Measurements from ENCODE around the gene CAMK4. TPM values are rescaled to one million over a fixed set of nuclear protein-coding genes. Genes with fewer than 3 reads are reported as not detected.
"Not testable (repeated sequence)": the region's sequence is repeated elsewhere in the genome, so short reads cannot be mapped to it uniquely, and the experiment has no call there.

CAMK4 gene
- total RNA-seq, 1 donor from 2014 or later: 0.72 TPM

DNA sequence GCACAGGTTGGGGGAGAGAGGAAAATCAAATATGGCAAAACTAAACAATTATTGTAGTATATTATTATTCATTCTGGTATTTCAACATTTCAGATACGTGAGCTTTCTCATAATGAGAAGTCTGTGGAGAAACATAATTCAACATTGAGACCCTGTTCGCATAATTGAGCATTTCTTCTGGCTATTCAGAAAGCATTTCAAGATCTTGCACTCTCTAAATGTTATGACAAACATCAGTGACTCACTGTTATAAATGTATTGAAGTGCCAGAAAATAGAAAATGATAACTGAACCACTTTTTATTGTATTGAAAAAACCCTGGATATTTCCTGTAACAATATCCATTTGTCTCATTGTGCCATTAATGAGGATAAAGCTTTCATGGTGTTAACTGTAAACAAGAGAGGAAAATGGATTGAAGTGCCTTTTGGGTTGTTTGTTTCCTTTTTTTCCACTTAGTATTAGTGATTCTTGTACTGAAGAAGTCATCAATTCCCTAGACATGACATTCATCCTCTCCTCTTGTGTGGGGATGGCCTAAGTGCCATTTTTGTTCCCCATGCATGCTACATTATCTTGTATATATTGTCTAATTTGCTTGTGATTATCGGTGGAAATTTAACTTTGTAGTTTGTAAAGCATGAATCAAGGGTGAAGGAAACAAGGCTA, 124.6 kb downstream of the CAMK4 start:
- H3K27ac Mint-ChIP-seq (ENCODE audit: unreplicated experiment): no peak overlapping the region
- H3K4me1 Mint-ChIP-seq (ENCODE audit: low read depth): no peaks in the 10 kb centered on the region
- no peaks in the 10 kb centered on the region for H3K9me3 Mint-ChIP-seq (ENCODE audit: low read depth)
- TF ChIP-seq, protein P1, sequence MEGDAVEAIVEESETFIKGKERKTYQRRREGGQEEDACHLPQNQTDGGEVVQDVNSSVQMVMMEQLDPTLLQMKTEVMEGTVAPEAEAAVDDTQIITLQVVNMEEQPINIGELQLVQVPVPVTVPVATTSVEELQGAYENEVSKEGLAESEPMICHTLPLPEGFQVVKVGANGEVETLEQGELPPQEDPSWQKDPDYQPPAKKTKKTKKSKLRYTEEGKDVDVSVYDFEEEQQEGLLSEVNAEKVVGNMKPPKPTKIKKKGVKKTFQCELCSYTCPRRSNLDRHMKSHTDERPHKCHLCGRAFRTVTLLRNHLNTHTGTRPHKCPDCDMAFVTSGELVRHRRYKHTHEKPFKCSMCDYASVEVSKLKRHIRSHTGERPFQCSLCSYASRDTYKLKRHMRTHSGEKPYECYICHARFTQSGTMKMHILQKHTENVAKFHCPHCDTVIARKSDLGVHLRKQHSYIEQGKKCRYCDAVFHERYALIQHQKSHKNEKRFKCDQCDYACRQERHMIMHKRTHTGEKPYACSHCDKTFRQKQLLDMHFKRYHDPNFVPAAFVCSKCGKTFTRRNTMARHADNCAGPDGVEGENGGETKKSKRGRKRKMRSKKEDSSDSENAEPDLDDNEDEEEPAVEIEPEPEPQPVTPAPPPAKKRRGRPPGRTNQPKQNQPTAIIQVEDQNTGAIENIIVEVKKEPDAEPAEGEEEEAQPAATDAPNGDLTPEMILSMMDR (IDR thresholded peaks at IDR 0.05): no peak
- DNase-seq (ENCODE audit: low spot score): no peak
- H3K27me3 Mint-ChIP-seq (ENCODE audit: low read depth): peaks cover 11% of the 10 kb centered on the region
- H3K4me3 Mint-ChIP-seq (ENCODE audit: unreplicated experiment): no peak overlapping the region
- no peaks in the 10 kb centered on the region for H3K36me3 Mint-ChIP-seq (ENCODE audit: low read depth)

GRCh38 chr5:111349429-111349828, 125.2 kb downstream of the CAMK4 start:
- Mint-ChIP-seq H3K27me3 (ENCODE audit: low read depth) (peaks cover 11% of the 10 kb centered on the region), H3K27ac (ENCODE audit: unreplicated experiment) (no peak overlapping the region), H3K9me3 (ENCODE audit: low read depth) (no peaks in the 10 kb centered on the region), H3K4me3 (ENCODE audit: unreplicated experiment) (no peak overlapping the region), H3K36me3 (ENCODE audit: low read depth) (no peaks in the 10 kb centered on the region), H3K4me1 (ENCODE audit: low read depth) (no peaks in the 10 kb centered on the region)
- no peak for DNase-seq (ENCODE audit: low spot score)
- TF ChIP-seq, protein P1 (IDR thresholded peaks at IDR 0.05): no peak

GRCh38 chr5:111353035-111353434, 128.9 kb downstream of the CAMK4 start:
- Mint-ChIP-seq H3K27ac (ENCODE audit: unreplicated experiment) (no peak overlapping the region), H3K27me3 (ENCODE audit: low read depth) (peaks cover 7% of the 10 kb centered on the region), H3K4me3 (ENCODE audit: unreplicated experiment) (no peak overlapping the region), H3K9me3 (ENCODE audit: low read depth) (no peaks in the 10 kb centered on the region), H3K36me3 (ENCODE audit: low read depth) (no peaks in the 10 kb centered on the region), H3K4me1 (ENCODE audit: low read depth) (no peaks in the 10 kb centered on the region)
- DNase-seq (ENCODE audit: low spot score): no peak
- TF ChIP-seq, protein P1 (IDR thresholded peaks at IDR 0.05): no peak

DNA sequence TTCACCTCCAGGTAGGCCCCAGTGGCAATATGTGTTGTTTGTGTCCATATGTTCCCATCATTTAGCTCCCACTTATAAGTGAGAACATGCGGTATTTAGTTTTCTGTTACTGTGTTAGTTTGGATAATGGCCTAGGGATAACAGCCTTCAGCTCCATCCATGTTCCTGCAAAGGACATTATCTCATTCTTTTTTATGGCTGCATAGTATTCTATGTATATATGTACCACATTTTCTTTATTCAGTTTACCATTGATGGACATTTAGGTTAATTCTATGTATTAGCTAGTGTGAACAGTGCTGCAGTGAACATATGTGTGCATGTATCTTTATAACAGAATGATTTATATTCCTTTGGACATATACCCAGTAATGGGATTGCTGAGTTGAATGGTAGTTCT, 134.5 kb downstream of the CAMK4 start:
- H3K4me3 Mint-ChIP-seq (ENCODE audit: unreplicated experiment); H3K27ac Mint-ChIP-seq (ENCODE audit: unreplicated experiment); H3K36me3 Mint-ChIP-seq (ENCODE audit: low read depth); H3K4me1 Mint-ChIP-seq (ENCODE audit: low read depth); H3K9me3 Mint-ChIP-seq (ENCODE audit: low read depth); DNase-seq (ENCODE audit: low spot score); H3K27me3 Mint-ChIP-seq (ENCODE audit: low read depth): not testable (repeated sequence)

DNA sequence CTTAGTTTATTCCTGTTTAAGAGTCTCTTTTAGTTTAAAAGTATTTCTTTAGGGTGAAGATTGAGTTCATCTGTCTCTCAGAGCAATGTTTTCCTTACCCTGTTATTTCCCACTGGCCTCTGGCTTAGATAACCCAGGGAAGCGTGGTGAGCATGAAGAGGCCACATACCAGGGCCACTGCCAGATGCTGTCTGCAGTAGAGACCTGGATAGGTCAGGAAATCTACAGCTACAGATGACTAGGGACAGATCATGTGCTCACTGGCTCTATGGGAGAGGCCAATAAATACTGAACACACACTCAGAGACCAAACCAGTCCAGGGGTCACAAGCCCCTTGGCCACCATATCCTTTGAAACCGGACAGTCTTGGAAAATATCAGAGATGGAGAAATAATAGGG, 136.0 kb downstream of the CAMK4 start:
- TF ChIP-seq, protein P1 (IDR thresholded peaks at IDR 0.05): no peak
- no peak overlapping the region for H3K4me3 Mint-ChIP-seq (ENCODE audit: unreplicated experiment)

GRCh38 chr5:111364992-111365391, 140.8 kb downstream of the CAMK4 start:
- Mint-ChIP-seq H3K27ac (ENCODE audit: unreplicated experiment) (no peak overlapping the region), H3K36me3 (ENCODE audit: low read depth) (no peaks in the 10 kb centered on the region), H3K4me1 (ENCODE audit: low read depth) (no peaks in the 10 kb centered on the region), H3K4me3 (ENCODE audit: unreplicated experiment) (no peak overlapping the region), H3K9me3 (ENCODE audit: low read depth) (peaks cover 5% of the 10 kb centered on the region), H3K27me3 (ENCODE audit: low read depth) (peaks cover 10% of the 10 kb centered on the region)
- no peak for DNase-seq (ENCODE audit: low spot score)
- TF ChIP-seq, protein P1 (IDR thresholded peaks at IDR 0.05): no peak

More for the DNA sequence above, 136.0 kb downstream of the CAMK4 start:
- no peaks in the 10 kb centered on the region for H3K4me1 Mint-ChIP-seq (ENCODE audit: low read depth)
- H3K9me3 Mint-ChIP-seq (ENCODE audit: low read depth): peaks cover 2% of the 10 kb centered on the region
- no peak for DNase-seq (ENCODE audit: low spot score)
- no peaks in the 10 kb centered on the region for H3K36me3 Mint-ChIP-seq (ENCODE audit: low read depth)
- peaks cover 8% of the 10 kb centered on the region for H3K27me3 Mint-ChIP-seq (ENCODE audit: low read depth)
- H3K27ac Mint-ChIP-seq (ENCODE audit: unreplicated experiment): no peak overlapping the region

Measured in chondrocyte (in vitro differentiated cells).